GM12891 (cell line): ENCODE measurements around the gene TRIM7.

Experiments used
- PAX5 ChIP-seq: IDR thresholded peaks from 2 replicates; pipeline ENCODE4 v1.6.1; 2011; ENCODE audit warnings: low read length, moderate library complexity, mild to moderate bottlenecking; ENCODE audit not compliant: insufficient read depth, severe bottlenecking
- POLR2A ChIP-seq: IDR thresholded peaks from 2 replicates; pipeline ENCODE4 v1.6.1; 2011; ENCODE audit warnings: low read depth, low read length, control low read depth
- POLR2AphosphoS5 ChIP-seq: IDR thresholded peaks from 2 replicates; pipeline ENCODE4 v1.6.1; 2011; ENCODE audit warnings: low read depth, low read length, control low read depth
- SPI1 ChIP-seq: IDR thresholded peaks from 2 replicates; pipeline ENCODE4 v1.6.1; 2011; ENCODE audit warnings: low read depth, low read length, control low read depth
- TAF1 ChIP-seq: IDR thresholded peaks from 2 replicates; pipeline ENCODE4 v1.6.1; 2011; ENCODE audit warnings: low read depth, low read length, control low read depth

DNA sequence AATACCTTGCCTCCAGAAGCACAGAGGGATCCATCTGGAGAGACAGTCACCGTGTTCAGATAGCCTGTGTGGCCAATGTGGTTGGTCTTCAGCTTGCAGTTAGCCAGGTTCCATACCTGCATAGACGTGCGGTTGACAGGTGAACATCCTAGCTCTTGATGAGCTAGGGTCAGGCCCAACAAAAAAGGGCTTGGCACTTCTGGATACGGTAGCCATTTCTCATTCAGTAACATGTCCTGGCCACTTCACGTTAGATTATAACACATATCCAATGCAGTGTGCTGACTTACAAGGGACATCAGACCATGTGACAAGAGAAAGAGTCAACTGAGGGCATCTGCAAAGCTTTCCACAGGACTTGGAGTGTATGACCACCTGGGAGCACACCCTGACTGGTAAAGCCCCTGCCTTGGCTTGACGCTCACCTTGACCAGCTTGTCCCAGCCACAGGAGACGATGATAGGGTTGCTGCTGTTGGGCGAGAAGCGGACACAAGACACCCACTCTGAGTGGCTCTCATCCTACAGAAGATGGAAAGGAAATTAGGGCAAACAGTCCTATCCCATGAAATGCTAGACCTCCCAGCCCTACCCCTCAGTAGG, 34.2 kb upstream of the TRIM7 start:
- TF ChIP-seq POLR2AphosphoS5 (peak; percentile 40), POLR2A (no peak; the same call in 1 of the 2 replicates), SPI1 (no peak), TAF1 (no peak), PAX5 (no peak)
